Measurements from ENCODE around the gene NFATC2.

Gene NFATC2

GRCh38 chr20:51494241-51495110 is 48.0 kb downstream of the NFATC2 start:
- Histone ChIP-seq H3K36me3 (ENCODE audit: insufficient read depth, low read length) (peaks cover 61% of the 10 kb centered on the region), H3K27ac (ENCODE audit: low read depth, low read length, poor library complexity, severe bottlenecking) (peak overlapping the region; percentile 0), H3K79me2 (ENCODE audit: insufficient read depth, low read length) (no peaks in the 10 kb centered on the region), H3K27me3 (ENCODE audit: insufficient read depth, low read length) (no peaks in the 10 kb centered on the region), H3K4me1 (ENCODE audit: insufficient read depth, low read length, severe bottlenecking) (peaks cover 86% of the 10 kb centered on the region), H3F3A (ENCODE audit: insufficient read depth, low read length) (no peaks in the 10 kb centered on the region), H3K4me3 (ENCODE audit: low read depth, low read length, poor library complexity, severe bottlenecking) (no peak overlapping the region), H3K4me2 (ENCODE audit: low read length) (no peak overlapping the region), H3K9me2 (ENCODE audit: low read depth, low read length) (no peaks in the 10 kb centered on the region), H2AFZ (ENCODE audit: low read length) (no peak overlapping the region), H3K9ac (ENCODE audit: low read length) (no peak overlapping the region), H4K20me1 (ENCODE audit: insufficient read depth, low read length) (no peaks in the 10 kb centered on the region), H3K9me3 (ENCODE audit: low read length) (no peaks in the 10 kb centered on the region)
- TF ChIP-seq EZH2 (IDR thresholded peaks at IDR 0.05; ENCODE audit: borderline replicate concordance, low read length): no peak
- TF ChIP-seq, protein P1, sequence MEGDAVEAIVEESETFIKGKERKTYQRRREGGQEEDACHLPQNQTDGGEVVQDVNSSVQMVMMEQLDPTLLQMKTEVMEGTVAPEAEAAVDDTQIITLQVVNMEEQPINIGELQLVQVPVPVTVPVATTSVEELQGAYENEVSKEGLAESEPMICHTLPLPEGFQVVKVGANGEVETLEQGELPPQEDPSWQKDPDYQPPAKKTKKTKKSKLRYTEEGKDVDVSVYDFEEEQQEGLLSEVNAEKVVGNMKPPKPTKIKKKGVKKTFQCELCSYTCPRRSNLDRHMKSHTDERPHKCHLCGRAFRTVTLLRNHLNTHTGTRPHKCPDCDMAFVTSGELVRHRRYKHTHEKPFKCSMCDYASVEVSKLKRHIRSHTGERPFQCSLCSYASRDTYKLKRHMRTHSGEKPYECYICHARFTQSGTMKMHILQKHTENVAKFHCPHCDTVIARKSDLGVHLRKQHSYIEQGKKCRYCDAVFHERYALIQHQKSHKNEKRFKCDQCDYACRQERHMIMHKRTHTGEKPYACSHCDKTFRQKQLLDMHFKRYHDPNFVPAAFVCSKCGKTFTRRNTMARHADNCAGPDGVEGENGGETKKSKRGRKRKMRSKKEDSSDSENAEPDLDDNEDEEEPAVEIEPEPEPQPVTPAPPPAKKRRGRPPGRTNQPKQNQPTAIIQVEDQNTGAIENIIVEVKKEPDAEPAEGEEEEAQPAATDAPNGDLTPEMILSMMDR (IDR thresholded peaks at IDR 0.05; ENCODE audit: low read length): no peak

DNA sequence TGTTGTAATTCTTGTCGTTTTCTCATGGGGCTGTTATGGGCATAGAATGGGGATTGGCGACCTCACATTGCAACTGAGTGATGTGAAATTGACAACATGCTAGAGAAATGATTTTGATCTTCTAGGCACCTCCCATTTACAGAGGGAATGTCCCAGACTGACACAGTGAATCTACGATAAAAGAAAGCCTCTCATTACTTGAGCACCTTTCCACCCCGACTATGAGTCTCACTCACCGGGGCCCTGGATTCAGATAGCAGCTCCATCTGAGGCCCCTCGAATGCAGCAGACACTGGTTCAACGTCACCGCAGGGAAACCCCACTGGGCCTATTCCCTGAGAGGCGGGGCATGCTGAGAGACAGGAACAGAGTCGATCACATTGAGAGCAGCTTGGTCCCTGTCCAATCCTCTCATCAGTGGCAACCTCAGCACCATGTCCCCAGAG is 49.1 kb downstream of the NFATC2 start:
- Histone ChIP-seq H3K9ac (ENCODE audit: low read length) (no peak overlapping the region), H3K79me2 (ENCODE audit: insufficient read depth, low read length) (no peaks in the 10 kb centered on the region), H3K36me3 (ENCODE audit: insufficient read depth, low read length) (peaks cover 63% of the 10 kb centered on the region), H3K9me3 (ENCODE audit: low read length) (no peaks in the 10 kb centered on the region), H3K9me2 (ENCODE audit: low read depth, low read length) (no peaks in the 10 kb centered on the region), H3K4me2 (ENCODE audit: low read length) (no peak overlapping the region), H3K4me3 (ENCODE audit: low read depth, low read length, poor library complexity, severe bottlenecking) (no peak overlapping the region), H4K20me1 (ENCODE audit: insufficient read depth, low read length) (no peaks in the 10 kb centered on the region), H3F3A (ENCODE audit: insufficient read depth, low read length) (no peaks in the 10 kb centered on the region), H2AFZ (ENCODE audit: low read length) (no peak overlapping the region), H3K27me3 (ENCODE audit: insufficient read depth, low read length) (no peaks in the 10 kb centered on the region), H3K27ac (ENCODE audit: low read depth, low read length, poor library complexity, severe bottlenecking) (peak overlapping the region; percentile 25), H3K4me1 (ENCODE audit: insufficient read depth, low read length, severe bottlenecking) (peaks cover 80% of the 10 kb centered on the region)
- TF ChIP-seq, protein P1 (IDR thresholded peaks at IDR 0.05; ENCODE audit: low read length): no peak
- no peak for TF ChIP-seq EZH2 (IDR thresholded peaks at IDR 0.05; ENCODE audit: borderline replicate concordance, low read length)

- Histone ChIP-seq H3K4me2 (ENCODE audit: low read length) (no peak overlapping the region), H3F3A (ENCODE audit: insufficient read depth, low read length) (no peaks in the 10 kb centered on the region), H3K9me3 (ENCODE audit: low read length) (no peaks in the 10 kb centered on the region), H3K79me2 (ENCODE audit: insufficient read depth, low read length) (no peaks in the 10 kb centered on the region), H3K4me3 (ENCODE audit: low read depth, low read length, poor library complexity, severe bottlenecking) (no peak overlapping the region), H2AFZ (ENCODE audit: low read length) (no peak overlapping the region), H4K20me1 (ENCODE audit: insufficient read depth, low read length) (no peaks in the 10 kb centered on the region), H3K4me1 (ENCODE audit: insufficient read depth, low read length, severe bottlenecking) (peaks cover 74% of the 10 kb centered on the region), H3K27ac (ENCODE audit: low read depth, low read length, poor library complexity, severe bottlenecking) (peak overlapping the region; percentile 25), H3K9me2 (ENCODE audit: low read depth, low read length) (no peaks in the 10 kb centered on the region), H3K36me3 (ENCODE audit: insufficient read depth, low read length) (peaks cover 70% of the 10 kb centered on the region), H3K9ac (ENCODE audit: low read length) (no peak overlapping the region), H3K27me3 (ENCODE audit: insufficient read depth, low read length) (no peaks in the 10 kb centered on the region)
- TF ChIP-seq, protein P1 (IDR thresholded peaks at IDR 0.05; ENCODE audit: low read length): no peak
- TF ChIP-seq EZH2 (IDR thresholded peaks at IDR 0.05; ENCODE audit: borderline replicate concordance, low read length): no peak
These were observed 50.1 kb downstream of the NFATC2 start for GRCh38 chr20:51492167-51493092.
